ENCODE data around the gene ZNF19. TPM values are rescaled to one million over a fixed set of nuclear protein-coding genes. Genes with fewer than 3 reads are reported as not detected.

ZNF19 gene
- total and polyA plus RNA-seq, 3 experiments from 2014 or later, result 1.5 to 3.1 (median 3.1) TPM

DNA sequence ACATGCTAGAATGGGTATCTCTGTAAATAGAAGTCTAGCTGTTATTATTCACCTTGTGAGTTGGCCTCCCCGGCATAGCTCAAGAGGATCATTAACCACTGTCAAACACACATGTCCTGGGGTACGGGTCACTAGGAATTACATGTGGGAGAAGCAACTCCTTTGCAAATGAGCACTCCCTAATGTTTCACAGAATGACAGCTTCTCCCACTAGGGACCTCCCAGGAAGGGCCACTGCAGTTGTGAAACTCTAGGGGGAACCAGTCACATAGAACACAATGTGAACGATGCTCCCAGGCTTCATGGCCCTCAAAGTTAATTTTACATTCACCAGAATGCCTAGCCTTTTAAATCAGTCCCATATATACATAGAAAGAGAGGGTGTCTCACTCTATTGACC, 12.4 kb upstream of the ZNF19 start:
- CTCF ChIA-PET, result interaction anchor here (1.2 to 5.6 kb wide), 3 partner anchors 22 to 89 kb away, joined by 3 to 68 read pairs (median 3); no protein-coding TSS in a partner anchor
- Histone ChIP-seq H3K4me3 (ENCODE audit: low read length) (no peak overlapping the region), H3K9me3 (ENCODE audit: low read length) (no peaks in the 10 kb centered on the region), H3K27ac (ENCODE audit: low read depth, low read length) (no peak overlapping the region), H3K27me3 (ENCODE audit: insufficient read depth, low read length, poor library complexity, severe bottlenecking) (no peaks in the 10 kb centered on the region), H3K36me3 (ENCODE audit: insufficient read depth, low read length) (no peaks in the 10 kb centered on the region), H3K4me1 (ENCODE audit: insufficient read depth, low read length) (no peaks in the 10 kb centered on the region)
- no peaks in the 10 kb centered on the region for H3K9me3 Mint-ChIP-seq
- no peaks in the 10 kb centered on the region for H3K36me3 Mint-ChIP-seq
- no peaks in the 10 kb centered on the region for H3K4me1 Mint-ChIP-seq
- H3K27me3 Mint-ChIP-seq, result peaks cover 3 to 13% of the 10 kb centered on the region in 2 donors
- no peak for DNase-seq
- H3K27ac Mint-ChIP-seq, result no peak overlapping the region
- POLR2A ChIA-PET, result interaction anchor here (0.5 kb wide), 1 partner anchor 94 kb away, joined by 6 read pairs; no protein-coding TSS in a partner anchor
- H3K4me3 Mint-ChIP-seq, result no peak overlapping the region

DNA sequence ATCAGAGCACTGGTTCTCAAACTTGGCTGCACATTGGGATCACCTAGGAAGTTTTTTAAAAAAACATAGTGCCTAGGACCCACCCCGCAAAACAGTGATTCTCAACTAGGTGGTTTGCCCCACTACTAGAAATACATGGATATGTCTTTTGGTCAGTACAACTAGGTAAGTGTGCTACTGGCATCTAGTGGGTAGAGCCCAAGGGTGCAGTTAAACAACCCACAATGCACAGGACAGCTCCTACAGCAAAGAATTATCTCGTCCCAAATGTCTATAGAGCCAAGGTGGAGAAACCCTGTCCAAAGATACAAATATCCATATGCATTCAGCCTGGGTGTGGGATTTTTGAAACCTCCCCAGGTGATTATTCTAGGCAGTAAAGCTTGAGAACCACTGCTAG, 11.8 kb upstream of the ZNF19 start:
- H3K9me3 ChIP-seq (ENCODE audit: low read length), result no peaks in the 10 kb centered on the region
- H3K36me3 Mint-ChIP-seq, result no peaks in the 10 kb centered on the region
- no peak overlapping the region for H3K27ac ChIP-seq (ENCODE audit: low read depth, low read length)
- ChIA-PET CTCF (interaction anchor here (1.1 to 5.6 kb wide), 6 partner anchors 21 to 110 kb away, joined by 3 to 68 read pairs (median 4); no protein-coding TSS in a partner anchor), POLR2A (interaction anchor here (0.5 kb wide), 1 partner anchor 93 kb away, joined by 6 read pairs; no protein-coding TSS in a partner anchor)
- peaks cover 3 to 13% of the 10 kb centered on the region in 2 donors for H3K27me3 Mint-ChIP-seq
- H3K4me1 Mint-ChIP-seq, result no peaks in the 10 kb centered on the region
- no peaks in the 10 kb centered on the region for H3K4me1 ChIP-seq (ENCODE audit: insufficient read depth, low read length)
- no peaks in the 10 kb centered on the region for H3K27me3 ChIP-seq (ENCODE audit: insufficient read depth, low read length, poor library complexity, severe bottlenecking)
- no peaks in the 10 kb centered on the region for H3K36me3 ChIP-seq (ENCODE audit: insufficient read depth, low read length)
- H3K4me3 Mint-ChIP-seq, result no peak overlapping the region
- no peaks in the 10 kb centered on the region for H3K9me3 Mint-ChIP-seq
- peak overlapping the region in 1 of 8 donors; percentile 32 for H3K27ac Mint-ChIP-seq
- DNase-seq, result no peak
- no peak overlapping the region for H3K4me3 ChIP-seq (ENCODE audit: low read length)

- Histone ChIP-seq H3K27me3 (ENCODE audit: insufficient read depth, low read length, poor library complexity, severe bottlenecking) (no peaks in the 10 kb centered on the region), H3K27ac (ENCODE audit: low read depth, low read length) (no peak overlapping the region), H3K4me3 (ENCODE audit: low read length) (no peak overlapping the region), H3K9me3 (ENCODE audit: low read length) (no peaks in the 10 kb centered on the region), H3K36me3 (ENCODE audit: insufficient read depth, low read length) (no peaks in the 10 kb centered on the region), H3K4me1 (ENCODE audit: insufficient read depth, low read length) (no peaks in the 10 kb centered on the region)
- Mint-ChIP-seq H3K4me1 (no peaks in the 10 kb centered on the region), H3K27ac (no peak overlapping the region), H3K4me3 (no peak overlapping the region), H3K9me3 (no peaks in the 10 kb centered on the region), H3K27me3 (peaks cover 3 to 13% of the 10 kb centered on the region in 2 donors), H3K36me3 (no peaks in the 10 kb centered on the region)
- peak in 4 of 5 donors; percentile 17 to 54 (median 46) for DNase-seq
- CTCF ChIA-PET, result interaction anchor here (0.9 to 5.6 kb wide), 15 partner anchors 9 to 111 kb away, joined by 3 to 68 read pairs (median 3); no protein-coding TSS in a partner anchor
- POLR2A ChIA-PET, result no interaction called here
These were observed 10.7 kb upstream of the ZNF19 start for GRCh38 chr16:71499775-71500364.

DNA sequence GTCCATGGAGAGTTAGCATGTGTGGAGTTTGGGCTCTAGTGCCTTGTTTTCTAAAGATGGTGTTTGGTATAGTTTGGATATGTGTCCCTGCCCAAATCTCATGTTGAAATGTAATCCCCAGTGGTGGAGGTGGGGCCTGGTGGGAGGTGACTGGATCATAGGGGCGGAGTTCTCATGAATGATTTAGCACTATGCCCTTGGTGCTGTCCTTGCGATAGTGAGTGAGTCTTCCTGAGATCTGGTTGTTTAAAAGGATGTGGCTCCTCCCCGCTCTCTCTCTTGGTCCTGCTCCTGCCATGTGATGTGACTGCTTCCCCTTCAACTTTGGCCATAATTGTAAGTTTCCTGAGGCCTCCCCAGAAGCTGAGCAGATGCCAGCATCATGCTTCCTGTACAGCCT, 8.9 kb upstream of the ZNF19 start:
- POLR2A ChIA-PET, result no interaction called here
- Histone ChIP-seq H3K9me3 (ENCODE audit: low read length) (no peaks in the 10 kb centered on the region), H3K4me1 (ENCODE audit: insufficient read depth, low read length) (no peaks in the 10 kb centered on the region), H3K4me3 (ENCODE audit: low read length) (no peak overlapping the region), H3K27ac (ENCODE audit: low read depth, low read length) (no peak overlapping the region), H3K36me3 (ENCODE audit: insufficient read depth, low read length) (no peaks in the 10 kb centered on the region), H3K27me3 (ENCODE audit: insufficient read depth, low read length, poor library complexity, severe bottlenecking) (no peaks in the 10 kb centered on the region)
- no peaks in the 10 kb centered on the region for H3K36me3 Mint-ChIP-seq
- H3K27me3 Mint-ChIP-seq, result peaks cover 3 to 10% of the 10 kb centered on the region in 2 donors
- CTCF ChIA-PET, result interaction anchor here (1.3 to 5.6 kb wide), 3 partner anchors 75 to 113 kb away, joined by 5 to 68 read pairs (median 11); no protein-coding TSS in a partner anchor
- no peak overlapping the region for H3K27ac Mint-ChIP-seq
- H3K4me3 Mint-ChIP-seq, result no peak overlapping the region
- H3K4me1 Mint-ChIP-seq, result no peaks in the 10 kb centered on the region
- DNase-seq, result no peak
- H3K9me3 Mint-ChIP-seq, result no peaks in the 10 kb centered on the region

GRCh38 chr16:71493213-71493612, 4.1 kb upstream of the ZNF19 start:
- H3K27ac Mint-ChIP-seq, result peak overlapping the region in 1 of 8 donors; percentile 74
- no peaks in the 10 kb centered on the region for H3K4me1 Mint-ChIP-seq
- no peak for DNase-seq
- no peak overlapping the region for H3K4me3 Mint-ChIP-seq
- H3K27me3 ChIP-seq (ENCODE audit: insufficient read depth, low read length, poor library complexity, severe bottlenecking), result no peaks in the 10 kb centered on the region
- no peaks in the 10 kb centered on the region for H3K36me3 ChIP-seq (ENCODE audit: insufficient read depth, low read length)
- CTCF ChIA-PET, result no interaction called here
- H3K9me3 ChIP-seq (ENCODE audit: low read length), result no peaks in the 10 kb centered on the region
- no peaks in the 10 kb centered on the region for H3K9me3 Mint-ChIP-seq
- H3K4me1 ChIP-seq (ENCODE audit: insufficient read depth, low read length), result no peaks in the 10 kb centered on the region
- H3K4me3 ChIP-seq (ENCODE audit: low read length), result no peak overlapping the region
- POLR2A ChIA-PET, result no interaction called here
- H3K36me3 Mint-ChIP-seq, result no peaks in the 10 kb centered on the region
- H3K27ac ChIP-seq (ENCODE audit: low read depth, low read length), result no peak overlapping the region
- H3K27me3 Mint-ChIP-seq, result peaks cover 6 to 7% of the 10 kb centered on the region in 2 donors

DNA sequence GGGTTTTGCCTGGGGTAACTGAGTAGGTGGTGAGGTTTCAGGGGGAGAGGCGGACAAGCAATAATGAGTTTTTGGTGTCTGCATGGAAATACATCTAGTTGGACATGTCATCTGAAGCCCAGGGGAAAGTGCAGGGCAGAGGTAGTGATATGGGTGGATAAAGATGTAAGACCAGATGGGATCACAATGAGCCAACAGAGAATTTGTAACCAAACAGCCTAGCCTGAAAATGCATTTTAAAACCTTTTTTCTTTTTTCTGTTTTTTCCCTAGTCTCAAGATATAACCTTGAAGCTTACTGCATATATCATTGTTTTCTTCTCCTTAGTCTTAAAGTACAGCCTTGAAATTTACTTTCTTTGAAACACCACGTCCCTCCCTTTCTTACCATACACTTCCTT, 3.7 kb upstream of the ZNF19 start:
- Mint-ChIP-seq H3K27me3 (peaks cover 4 to 6% of the 10 kb centered on the region in 2 donors), H3K27ac (peak overlapping the region in 1 of 8 donors; percentile 74), H3K4me3 (no peak overlapping the region), H3K9me3 (no peaks in the 10 kb centered on the region), H3K4me1 (no peaks in the 10 kb centered on the region), H3K36me3 (no peaks in the 10 kb centered on the region)
- H3K4me1 ChIP-seq (ENCODE audit: insufficient read depth, low read length), result no peaks in the 10 kb centered on the region
- no peaks in the 10 kb centered on the region for H3K9me3 ChIP-seq (ENCODE audit: low read length)
- CTCF ChIA-PET, result no interaction called here
- no peak for DNase-seq
- POLR2A ChIA-PET, result no interaction called here
- no peaks in the 10 kb centered on the region for H3K27me3 ChIP-seq (ENCODE audit: insufficient read depth, low read length, poor library complexity, severe bottlenecking)
- H3K27ac ChIP-seq (ENCODE audit: low read depth, low read length), result peak overlapping the region; percentile 12
- H3K36me3 ChIP-seq (ENCODE audit: insufficient read depth, low read length), result no peaks in the 10 kb centered on the region
- H3K4me3 ChIP-seq (ENCODE audit: low read length), result no peak overlapping the region

GRCh38 chr16:71491054-71491453, 1.9 kb upstream of the ZNF19 start:
- Mint-ChIP-seq H3K4me1 (no peaks in the 10 kb centered on the region), H3K4me3 (no peak overlapping the region), H3K36me3 (no peaks in the 10 kb centered on the region), H3K27me3 (peaks cover 5 to 6% of the 10 kb centered on the region in 2 donors), H3K9me3 (no peaks in the 10 kb centered on the region), H3K27ac (no peak overlapping the region)
- Histone ChIP-seq H3K27ac (ENCODE audit: low read depth, low read length) (peak overlapping the region; percentile 32), H3K4me1 (ENCODE audit: insufficient read depth, low read length) (no peaks in the 10 kb centered on the region), H3K9me3 (ENCODE audit: low read length) (no peaks in the 10 kb centered on the region), H3K4me3 (ENCODE audit: low read length) (no peak overlapping the region), H3K36me3 (ENCODE audit: insufficient read depth, low read length) (no peaks in the 10 kb centered on the region), H3K27me3 (ENCODE audit: insufficient read depth, low read length, poor library complexity, severe bottlenecking) (no peaks in the 10 kb centered on the region)
- ChIA-PET CTCF (interaction anchor here (1.6 kb wide), 1 partner anchor 78 kb away, joined by 4 read pairs; no protein-coding TSS in a partner anchor), POLR2A (no interaction called here)
- no peak for DNase-seq

- Histone ChIP-seq H3K9me3 (ENCODE audit: low read length) (no peaks in the 10 kb centered on the region), H3K27me3 (ENCODE audit: insufficient read depth, low read length, poor library complexity, severe bottlenecking) (no peaks in the 10 kb centered on the region), H3K4me1 (ENCODE audit: insufficient read depth, low read length) (no peaks in the 10 kb centered on the region), H3K36me3 (ENCODE audit: insufficient read depth, low read length) (no peaks in the 10 kb centered on the region), H3K27ac (ENCODE audit: low read depth, low read length) (no peak overlapping the region), H3K4me3 (ENCODE audit: low read length) (no peak overlapping the region)
- CTCF ChIA-PET, result interaction anchor here (1.6 kb wide), 1 partner anchor 78 kb away, joined by 4 read pairs; no protein-coding TSS in a partner anchor
- POLR2A ChIA-PET, result no interaction called here
- H3K9me3 Mint-ChIP-seq, result no peaks in the 10 kb centered on the region
- H3K4me1 Mint-ChIP-seq, result no peaks in the 10 kb centered on the region
- DNase-seq, result no peak
- H3K27me3 Mint-ChIP-seq, result peaks cover 5 to 6% of the 10 kb centered on the region in 2 donors
- no peaks in the 10 kb centered on the region for H3K36me3 Mint-ChIP-seq
- no peak overlapping the region for H3K27ac Mint-ChIP-seq
- H3K4me3 Mint-ChIP-seq, result no peak overlapping the region
These were observed 1.2 kb upstream of the ZNF19 start for GRCh38 chr16:71490361-71490760.

Data from CD8-positive, alpha-beta memory T cell (primary cell).